Left ventricle myocardium inferior (tissue), 1 donor: ENCODE measurements around the gene NLGN4Y. TPM values are rescaled to one million over a fixed set of nuclear protein-coding genes. Genes with fewer than 3 reads are reported as not detected.

Experiments used
- DNase-seq: peaks from one replicate; pipeline ENCODE4 v3.0.0-alpha.2; 2020
- H3K27ac ChIP-seq: fragments of 200-600 bp; replicated peaks from 2 replicates; pipeline ENCODE4 v1.8.0; 2021
- H3K27me3 ChIP-seq: fragments of 200-600 bp; 2 replicates; pipeline ENCODE4 v1.8.0; 2021; ENCODE audit warnings: low read depth
- H3K36me3 ChIP-seq: fragments of 200-600 bp; 2 replicates; pipeline ENCODE4 v1.8.0; 2021
- H3K4me1 ChIP-seq: fragments of 200-600 bp; 2 replicates; pipeline ENCODE4 v1.8.0; 2021
- H3K4me3 ChIP-seq: fragments of 200-600 bp; 2 replicates; pipeline ENCODE4 v1.8.0; 2021; ENCODE audit warnings: mild to moderate bottlenecking, moderate library complexity
- H3K9me3 ChIP-seq: fragments of 200-600 bp; replicated peaks from 2 replicates; pipeline ENCODE4 v1.8.0; 2021
- CTCF ChIP-seq: fragments of 200-600 bp; IDR thresholded peaks from 2 replicates; pipeline ENCODE4 v1.8.0; 2021; ENCODE audit warnings: antibody characterized with exemption, mild to moderate bottlenecking, borderline replicate concordance
- intact Hi-C: fragments of 100-400 bp; cut with micrococcal nuclease; formaldehyde crosslinking; loops from one replicate; pipeline ENCODE4 v1.11.0; 2022
- total RNA-seq: library from RNA; stranded (reverse); fragmentation: NEBNext Ultra II Directional; extraction: Animal tissue kit (Norgen Biotek cat#: 25700); gene quantifications from one replicate; pipeline ENCODE4 v1.2.1, GENCODE V29; 2021
- donor health status: DM: no; HTN: yes; CAD: no; lungs with severe emphysema.

The NLGN4Y gene
- total RNA-seq, 1 donor from 2014 or later = 0.16 TPM

GRCh38 chrY:14644157-14644952 is 120.0 kb downstream of the NLGN4Y start:
- no peaks in the 10 kb centered on the region for H3K36me3 ChIP-seq
- no peak for TF ChIP-seq CTCF
- H3K27me3 ChIP-seq = no peaks in the 10 kb centered on the region
- H3K4me1 ChIP-seq = no peaks in the 10 kb centered on the region
- no peaks in the 10 kb centered on the region for H3K9me3 ChIP-seq
- no peak overlapping the region for H3K27ac ChIP-seq
- DNase-seq = no peak
- intact Hi-C loops = no loop called here
- H3K4me3 ChIP-seq = no peak overlapping the region

- H3K9me3 ChIP-seq = no peaks in the 10 kb centered on the region
- H3K36me3 ChIP-seq = no peaks in the 10 kb centered on the region
- no peak for TF ChIP-seq CTCF
- intact Hi-C loops = no loop called here
- H3K4me3 ChIP-seq = no peak overlapping the region
- no peak for DNase-seq
- no peak overlapping the region for H3K27ac ChIP-seq
- no peaks in the 10 kb centered on the region for H3K27me3 ChIP-seq
- H3K4me1 ChIP-seq = no peaks in the 10 kb centered on the region
Observed at GRCh38 chrY:14679181-14679580, 154.9 kb downstream of the NLGN4Y start.

GRCh38 chrY:14694543-14694942 is 170.2 kb downstream of the NLGN4Y start:
- no peak for DNase-seq
- H3K27me3 ChIP-seq = no peaks in the 10 kb centered on the region
- intact Hi-C loops = no loop called here
- no peaks in the 10 kb centered on the region for H3K9me3 ChIP-seq
- H3K4me3 ChIP-seq = no peak overlapping the region
- no peaks in the 10 kb centered on the region for H3K4me1 ChIP-seq
- no peak for TF ChIP-seq CTCF
- H3K36me3 ChIP-seq = no peaks in the 10 kb centered on the region
- no peak overlapping the region for H3K27ac ChIP-seq

GRCh38 chrY:14708158-14708557 is 183.8 kb downstream of the NLGN4Y start:
- no peak overlapping the region for H3K4me3 ChIP-seq
- TF ChIP-seq CTCF = no peak
- H3K36me3 ChIP-seq = no peaks in the 10 kb centered on the region
- DNase-seq = no peak
- intact Hi-C loops = no loop called here
- no peaks in the 10 kb centered on the region for H3K4me1 ChIP-seq
- H3K27me3 ChIP-seq = no peaks in the 10 kb centered on the region
- peaks cover 4% of the 10 kb centered on the region for H3K9me3 ChIP-seq
- H3K27ac ChIP-seq = no peak overlapping the region

- Histone ChIP-seq H3K27me3 (no peaks in the 10 kb centered on the region), H3K4me1 (no peaks in the 10 kb centered on the region), H3K9me3 (no peaks in the 10 kb centered on the region), H3K36me3 (no peaks in the 10 kb centered on the region), H3K4me3 (no peak overlapping the region), H3K27ac (no peak overlapping the region)
- no peak for DNase-seq
- TF ChIP-seq CTCF = no peak
- intact Hi-C loops = no loop called here
Observed at GRCh38 chrY:14741596-14741995, 217.3 kb downstream of the NLGN4Y start.
